ENCODE data around the gene MAP4K4. TPM values are rescaled to one million over a fixed set of nuclear protein-coding genes. Genes with fewer than 3 reads are reported as not detected.
A peak's percentile ranks its signal among the peaks of the same experiment; 100 is the strongest.

Gene MAP4K4
- total RNA-seq, 1 experiment from 2014 or later: 132 TPM

- H2BK120ac ChIP-seq (ENCODE audit: low read depth, low read length, poor library complexity, severe bottlenecking): no peak overlapping the region
- Mint-ChIP-seq H3K4me1 (peaks cover 25 to 37% of the 10 kb centered on the region in 2 experiments), H3K36me3 (ENCODE audit: insufficient read depth in 1 of 3, low read depth in 3 of 3) (peaks cover 0 to 21% (median 17%) of the 10 kb centered on the region in 3 experiments; a peak in 4 of 7 replicates), H3K27ac (peak overlapping the region in 1 of 3 experiments; percentile 60; a peak in 2 of 7 replicates), H3K27me3 (ENCODE audit: low read depth) (no peaks in the 10 kb centered on the region), H3K4me3 (no peak overlapping the region), H3K9me3 (no peaks in the 10 kb centered on the region)
- no peaks in the 10 kb centered on the region for H4K20me1 ChIP-seq (ENCODE audit: control insufficient read depth, insufficient read depth, insufficient read length)
- no peak overlapping the region for H2BK5ac ChIP-seq (ENCODE audit: insufficient read length, low read length)
- H3T11ph ChIP-seq (ENCODE audit: low read length): no peak overlapping the region
- peaks cover 6% of the 10 kb centered on the region; the same call in 1 of the 2 replicates for H3K4me1 ChIP-seq (ENCODE audit: insufficient read depth, low read length)
- H3K18ac ChIP-seq (ENCODE audit: insufficient read length, low read depth, low read length): no peak overlapping the region
- no peak overlapping the region for H3K4ac ChIP-seq (ENCODE audit: low read depth, low read length)
- no peak overlapping the region for H4K8ac ChIP-seq (replicated peaks; ENCODE audit: insufficient read length, low read depth, low read length)
- no peak overlapping the region for H3K23ac ChIP-seq (ENCODE audit: insufficient read length, low read depth, low read length)
- H3K23me2 ChIP-seq (ENCODE audit: insufficient read length, low read depth, low read length, poor library complexity, severe bottlenecking): no peaks in the 10 kb centered on the region
- no peak overlapping the region for H3K4me2 ChIP-seq (ENCODE audit: insufficient read depth, insufficient read length, low read length)
- H3K79me2 ChIP-seq (ENCODE audit: insufficient read depth, low read length): peaks cover 11% of the 10 kb centered on the region; the same call in 1 of the 2 replicates
- no peak overlapping the region for H4K5ac ChIP-seq (ENCODE audit: insufficient read length, low read depth, low read length)
- H3K27me3 ChIP-seq (ENCODE audit: insufficient read depth, low read length): no peaks in the 10 kb centered on the region
- H3K9ac ChIP-seq (ENCODE audit: extremely low read depth, insufficient read length, low read length): no peak overlapping the region
- H3K14ac ChIP-seq (ENCODE audit: insufficient read depth, low read length): no peak overlapping the region
- H3K79me1 ChIP-seq (ENCODE audit: insufficient read depth, low read depth, low read length, poor library complexity, severe bottlenecking): peaks cover 3% of the 10 kb centered on the region
- H4K91ac ChIP-seq (ENCODE audit: insufficient read length, low read depth, low read length): no peak overlapping the region
- no CpG with 5 or more reads among the region's 14 CpGs for WGBS (ENCODE audit: extremely low coverage, insufficient read length, low lambda C conversion rate)
- no peak overlapping the region for H3K56ac ChIP-seq (ENCODE audit: insufficient read length, low read depth, low read length)
- no peak overlapping the region for H2AK5ac ChIP-seq (ENCODE audit: insufficient read length, low read length)
- H2BK20ac ChIP-seq (ENCODE audit: low read depth, low read length, poor library complexity, severe bottlenecking): no peak overlapping the region
- H2AFZ ChIP-seq (ENCODE audit: low read length): no peak overlapping the region
- no peak overlapping the region for H2BK15ac ChIP-seq (ENCODE audit: low read depth, low read length)
- no peak overlapping the region for H2BK12ac ChIP-seq (ENCODE audit: insufficient read length, low read depth, low read length)
- TF ChIP-seq CTCF (conservative IDR thresholded peaks at IDR 0.05): peak; percentile 78
- DNase-seq: peak; percentile 75
- H3K27ac ChIP-seq (ENCODE audit: insufficient read length, low read depth, low read length): no peak overlapping the region
- no peaks in the 10 kb centered on the region for H3K9me3 ChIP-seq (ENCODE audit: control insufficient read depth, low read depth, low read length)
These were observed 125.9 kb downstream of the MAP4K4 start for GRCh38 chr2:101823347-101823791.

Data from H9 (cell line).